ENCODE data around the gene ARHGAP15. TPM values are rescaled to one million over a fixed set of nuclear protein-coding genes. Genes with fewer than 3 reads are reported as not detected.

The ARHGAP15 gene
- total RNA-seq, 1 donor from 2014 or later, result not detected

- no peaks in the 10 kb centered on the region for H3K36me3 ChIP-seq (ENCODE audit: insufficient read depth, low read length)
- H3K4me3 ChIP-seq (ENCODE audit: insufficient read depth, low read depth, low read length), result no peak overlapping the region
- no peaks in the 10 kb centered on the region for H3K27me3 ChIP-seq (ENCODE audit: insufficient read depth, low read length)
- Mint-ChIP-seq H3K27ac (ENCODE audit: unreplicated experiment) (no peak overlapping the region), H3K36me3 (ENCODE audit: low read depth, unreplicated experiment) (no peaks in the 10 kb centered on the region), H3K9me3 (ENCODE audit: unreplicated experiment) (no peaks in the 10 kb centered on the region), H3K4me1 (ENCODE audit: low read depth, unreplicated experiment) (no peaks in the 10 kb centered on the region), H3K27me3 (ENCODE audit: low read depth, unreplicated experiment) (no peaks in the 10 kb centered on the region), H3K4me3 (ENCODE audit: unreplicated experiment) (no peak overlapping the region)
- no peak overlapping the region for H3K9ac ChIP-seq (ENCODE audit: low read length)
- H3K79me2 ChIP-seq (ENCODE audit: insufficient read depth, low read length), result no peaks in the 10 kb centered on the region
- no peak overlapping the region for H2AFZ ChIP-seq (ENCODE audit: low read depth, low read length)
- no peaks in the 10 kb centered on the region for H3K9me3 ChIP-seq (ENCODE audit: insufficient read depth, low read depth, low read length)
- no peak for DNase-seq (ENCODE audit: low read depth)
- no peaks in the 10 kb centered on the region for H4K20me1 ChIP-seq (ENCODE audit: insufficient read depth, low read length)
- H3K4me1 ChIP-seq (ENCODE audit: insufficient read depth, low read length), result no peaks in the 10 kb centered on the region
- H3K27ac ChIP-seq (ENCODE audit: low read depth, low read length), result no peak overlapping the region
- FAIRE-seq, result no peak
- TF ChIP-seq, protein P1, sequence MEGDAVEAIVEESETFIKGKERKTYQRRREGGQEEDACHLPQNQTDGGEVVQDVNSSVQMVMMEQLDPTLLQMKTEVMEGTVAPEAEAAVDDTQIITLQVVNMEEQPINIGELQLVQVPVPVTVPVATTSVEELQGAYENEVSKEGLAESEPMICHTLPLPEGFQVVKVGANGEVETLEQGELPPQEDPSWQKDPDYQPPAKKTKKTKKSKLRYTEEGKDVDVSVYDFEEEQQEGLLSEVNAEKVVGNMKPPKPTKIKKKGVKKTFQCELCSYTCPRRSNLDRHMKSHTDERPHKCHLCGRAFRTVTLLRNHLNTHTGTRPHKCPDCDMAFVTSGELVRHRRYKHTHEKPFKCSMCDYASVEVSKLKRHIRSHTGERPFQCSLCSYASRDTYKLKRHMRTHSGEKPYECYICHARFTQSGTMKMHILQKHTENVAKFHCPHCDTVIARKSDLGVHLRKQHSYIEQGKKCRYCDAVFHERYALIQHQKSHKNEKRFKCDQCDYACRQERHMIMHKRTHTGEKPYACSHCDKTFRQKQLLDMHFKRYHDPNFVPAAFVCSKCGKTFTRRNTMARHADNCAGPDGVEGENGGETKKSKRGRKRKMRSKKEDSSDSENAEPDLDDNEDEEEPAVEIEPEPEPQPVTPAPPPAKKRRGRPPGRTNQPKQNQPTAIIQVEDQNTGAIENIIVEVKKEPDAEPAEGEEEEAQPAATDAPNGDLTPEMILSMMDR (IDR thresholded peaks at IDR 0.05; ENCODE audit: insufficient read depth, low read depth, low read length), result peak; percentile 30
- no peak for TF ChIP-seq EZH2 (IDR thresholded peaks at IDR 0.05; ENCODE audit: insufficient read depth, low read length)
- H3K4me2 ChIP-seq (ENCODE audit: low read length), result no peak overlapping the region
Measured at GRCh38 chr2:143282684-143283083, 153.5 kb downstream of the ARHGAP15 start.

DNA sequence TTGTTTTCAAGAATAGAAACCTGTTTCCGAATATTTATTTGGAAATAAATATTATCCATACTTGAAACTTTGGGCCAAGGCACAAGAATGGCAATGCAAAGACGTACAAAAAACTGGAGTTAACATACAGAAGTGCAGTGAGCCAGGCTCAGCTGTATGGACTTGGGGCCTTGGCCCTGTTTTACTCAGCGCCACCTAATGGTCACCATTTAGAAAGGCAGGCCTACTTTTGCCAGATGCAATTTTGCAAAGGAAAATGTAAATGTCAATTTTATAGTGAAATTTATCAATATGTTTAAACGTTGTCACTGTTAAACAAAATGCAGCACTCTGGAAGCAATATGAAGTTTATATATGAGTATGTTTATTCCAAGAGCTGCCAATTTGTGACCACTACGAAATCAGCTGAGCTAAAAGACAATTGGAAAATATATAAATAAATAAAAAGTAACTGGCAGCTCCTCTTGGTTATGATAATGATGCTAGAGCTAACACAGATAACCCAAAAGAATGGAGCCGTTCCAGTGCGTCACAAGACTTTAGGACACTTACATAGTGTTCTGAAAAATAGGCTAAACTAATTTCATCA, 155.0 kb downstream of the ARHGAP15 start:
- Mint-ChIP-seq H3K4me3 (ENCODE audit: unreplicated experiment) (no peak overlapping the region), H3K4me1 (ENCODE audit: low read depth, unreplicated experiment) (no peaks in the 10 kb centered on the region), H3K27ac (ENCODE audit: unreplicated experiment) (no peak overlapping the region), H3K9me3 (ENCODE audit: unreplicated experiment) (no peaks in the 10 kb centered on the region), H3K36me3 (ENCODE audit: low read depth, unreplicated experiment) (no peaks in the 10 kb centered on the region), H3K27me3 (ENCODE audit: low read depth, unreplicated experiment) (no peaks in the 10 kb centered on the region)
- Histone ChIP-seq H3K4me1 (ENCODE audit: insufficient read depth, low read length) (no peaks in the 10 kb centered on the region), H3K4me3 (ENCODE audit: insufficient read depth, low read depth, low read length) (no peak overlapping the region), H3K9ac (ENCODE audit: low read length) (no peak overlapping the region), H4K20me1 (ENCODE audit: insufficient read depth, low read length) (no peaks in the 10 kb centered on the region), H3K79me2 (ENCODE audit: insufficient read depth, low read length) (no peaks in the 10 kb centered on the region), H3K27ac (ENCODE audit: low read depth, low read length) (no peak overlapping the region), H2AFZ (ENCODE audit: low read depth, low read length) (no peak overlapping the region), H3K9me3 (ENCODE audit: insufficient read depth, low read depth, low read length) (no peaks in the 10 kb centered on the region), H3K36me3 (ENCODE audit: insufficient read depth, low read length) (no peaks in the 10 kb centered on the region), H3K27me3 (ENCODE audit: insufficient read depth, low read length) (no peaks in the 10 kb centered on the region), H3K4me2 (ENCODE audit: low read length) (no peak overlapping the region)
- TF ChIP-seq, protein P1 (IDR thresholded peaks at IDR 0.05; ENCODE audit: insufficient read depth, low read depth, low read length), result peak; percentile 78
- TF ChIP-seq EZH2 (IDR thresholded peaks at IDR 0.05; ENCODE audit: insufficient read depth, low read length), result no peak
- DNase-seq (ENCODE audit: low read depth), result no peak
- no peak for FAIRE-seq

DNA sequence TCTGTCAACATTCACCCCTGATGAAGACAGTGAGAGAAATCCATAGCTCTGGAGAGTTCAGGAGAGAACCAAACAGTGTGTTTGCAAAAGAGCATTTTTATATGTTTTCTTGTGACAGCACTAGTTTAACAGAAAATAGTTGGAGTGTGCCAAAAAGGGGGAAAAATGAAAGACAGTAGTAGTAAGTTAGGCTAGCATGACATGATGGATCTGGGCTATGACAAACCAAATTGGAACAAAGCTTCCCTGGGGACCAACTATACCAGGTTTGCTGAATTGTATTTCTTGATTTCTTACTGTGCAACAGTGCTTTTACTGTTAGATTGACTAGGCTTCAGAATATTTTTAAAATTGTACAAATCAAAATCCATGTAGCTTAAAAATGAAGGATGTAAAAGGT, 159.8 kb downstream of the ARHGAP15 start:
- no peaks in the 10 kb centered on the region for H3K27me3 ChIP-seq (ENCODE audit: insufficient read depth, low read length)
- Mint-ChIP-seq H3K27me3 (ENCODE audit: low read depth, unreplicated experiment) (no peaks in the 10 kb centered on the region), H3K27ac (ENCODE audit: unreplicated experiment) (no peak overlapping the region), H3K4me3 (ENCODE audit: unreplicated experiment) (no peak overlapping the region), H3K9me3 (ENCODE audit: unreplicated experiment) (no peaks in the 10 kb centered on the region), H3K36me3 (ENCODE audit: low read depth, unreplicated experiment) (no peaks in the 10 kb centered on the region), H3K4me1 (ENCODE audit: low read depth, unreplicated experiment) (no peaks in the 10 kb centered on the region)
- no peaks in the 10 kb centered on the region for H3K9me3 ChIP-seq (ENCODE audit: insufficient read depth, low read depth, low read length)
- H3K36me3 ChIP-seq (ENCODE audit: insufficient read depth, low read length), result no peaks in the 10 kb centered on the region
- H2AFZ ChIP-seq (ENCODE audit: low read depth, low read length), result no peak overlapping the region
- no peak overlapping the region for H3K4me3 ChIP-seq (ENCODE audit: insufficient read depth, low read depth, low read length)
- TF ChIP-seq, protein P1 (IDR thresholded peaks at IDR 0.05; ENCODE audit: insufficient read depth, low read depth, low read length), result no peak
- no peak for TF ChIP-seq EZH2 (IDR thresholded peaks at IDR 0.05; ENCODE audit: insufficient read depth, low read length)
- no peak for FAIRE-seq
- H3K27ac ChIP-seq (ENCODE audit: low read depth, low read length), result no peak overlapping the region
- no peaks in the 10 kb centered on the region for H4K20me1 ChIP-seq (ENCODE audit: insufficient read depth, low read length)
- no peaks in the 10 kb centered on the region for H3K4me1 ChIP-seq (ENCODE audit: insufficient read depth, low read length)
- H3K79me2 ChIP-seq (ENCODE audit: insufficient read depth, low read length), result no peaks in the 10 kb centered on the region
- H3K4me2 ChIP-seq (ENCODE audit: low read length), result no peak overlapping the region
- DNase-seq (ENCODE audit: low read depth), result no peak
- H3K9ac ChIP-seq (ENCODE audit: low read length), result no peak overlapping the region
